Subcutaneous abdominal adipose tissue (tissue), 5 donors: Measurements from ENCODE around the gene TBCA.

Source experiments
- H3K27ac ChIP-seq: one replicate; pipeline ENCODE4 v1.7.0; 2013; ENCODE audit warnings: low read depth, mild to moderate bottlenecking, inconsistent platforms, low read length, moderate library complexity
- H3K27me3 ChIP-seq, 5 donors: one replicate each; pipeline ENCODE4 v1.7.0; 2013; ENCODE audit warnings: low read length in 5 of 5, inconsistent platforms in 1 of 5; ENCODE audit not compliant: control insufficient read depth in 5 of 5, insufficient read depth in 4 of 5
- H3K36me3 ChIP-seq, 5 donors: one replicate each; pipeline ENCODE4 v1.7.0; 2013; ENCODE audit warnings: low read length in 5 of 5; ENCODE audit not compliant: control insufficient read depth in 5 of 5, insufficient read depth in 5 of 5
- H3K4me1 ChIP-seq, 5 donors: one replicate each; pipeline ENCODE4 v1.7.0; 2013; ENCODE audit warnings: low read length in 5 of 5, mild to moderate bottlenecking in 3 of 5, moderate library complexity in 1 of 5; ENCODE audit not compliant: control insufficient read depth in 5 of 5, insufficient read depth in 5 of 5
- H3K4me3 ChIP-seq, 5 donors: one replicate each; pipeline ENCODE4 v1.7.0; 2013; ENCODE audit warnings: low read length in 5 of 5, low read depth in 1 of 5
- H3K9ac ChIP-seq, 5 donors: one replicate each; pipeline ENCODE4 v1.7.0; 2013; ENCODE audit warnings: low read length in 5 of 5, mild to moderate bottlenecking in 4 of 5, moderate library complexity in 3 of 5
- H3K9me3 ChIP-seq, 5 donors: one replicate each; pipeline ENCODE4 v1.7.0; 2013; ENCODE audit warnings: low read length in 5 of 5; ENCODE audit not compliant: control insufficient read depth in 5 of 5
- donor health status: healthy.
- donor health status: healthy.
- donor health status: healthy.
- donor health status: healthy.
- donor health status: healthy.

The TBCA gene

DNA sequence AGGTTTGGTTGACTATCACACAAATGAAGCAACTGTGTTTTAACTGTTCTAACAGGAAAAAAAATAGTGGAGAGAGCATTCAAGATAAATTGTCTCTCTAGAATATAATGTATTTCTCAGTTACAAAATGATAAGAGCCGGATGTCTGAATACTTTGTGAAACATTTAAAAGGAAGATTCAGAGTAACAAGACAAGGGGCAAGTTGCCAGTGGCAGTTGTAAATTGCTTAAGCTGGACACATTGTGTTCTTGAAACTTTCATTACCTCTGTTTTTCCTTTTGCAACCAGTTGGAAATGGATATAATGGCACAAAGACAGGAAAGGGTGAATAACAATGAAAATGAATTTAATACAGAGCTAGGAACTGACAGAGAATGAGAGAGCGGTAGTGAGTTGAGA lies 15.2 kb upstream of the TBCA start:
- Histone ChIP-seq H3K27ac (no peak overlapping the region), H3K4me3 (no peak overlapping the region), H3K9me3 (no peaks in the 10 kb centered on the region), H3K9ac (no peak overlapping the region), H3K4me1 (peaks cover 0 to 3% (median 0%) of the 10 kb centered on the region in 5 donors), H3K36me3 (no peaks in the 10 kb centered on the region), H3K27me3 (no peaks in the 10 kb centered on the region)

GRCh38 chr5:77785229-77785628 lies 9.1 kb upstream of the TBCA start:
- H3K27ac ChIP-seq = no peak overlapping the region
- H3K27me3 ChIP-seq = no peaks in the 10 kb centered on the region
- H3K4me3 ChIP-seq = no peak overlapping the region
- no peaks in the 10 kb centered on the region for H3K9me3 ChIP-seq
- no peaks in the 10 kb centered on the region for H3K36me3 ChIP-seq
- H3K9ac ChIP-seq = no peak overlapping the region
- H3K4me1 ChIP-seq = no peaks in the 10 kb centered on the region

GRCh38 chr5:77784735-77785134 lies 8.6 kb upstream of the TBCA start:
- H3K4me1 ChIP-seq = no peaks in the 10 kb centered on the region
- no peak overlapping the region for H3K4me3 ChIP-seq

DNA sequence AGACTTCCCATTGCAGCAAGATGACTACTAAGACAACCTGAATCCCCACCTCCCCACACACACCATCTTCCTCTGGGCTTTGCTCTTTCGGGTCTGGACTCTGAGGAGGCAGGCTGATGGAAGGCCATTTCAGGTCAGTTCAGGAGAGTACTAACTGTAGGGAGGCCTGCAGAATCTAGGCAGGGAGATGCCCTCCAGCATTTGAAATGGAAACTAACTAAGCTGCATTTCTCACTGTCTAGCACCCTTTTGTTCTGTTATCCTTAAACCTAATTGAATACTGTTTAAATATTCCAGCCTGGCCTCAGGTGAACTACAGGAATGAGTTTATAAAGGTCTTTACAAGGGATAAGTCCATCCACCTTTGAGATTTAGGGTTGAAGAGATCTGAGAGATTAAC lies 4.9 kb upstream of the TBCA start:
- H3K4me1 ChIP-seq = peaks cover 0 to 7% (median 6%) of the 10 kb centered on the region in 5 donors
- no peak overlapping the region for H3K4me3 ChIP-seq
- H3K27ac ChIP-seq = no peak overlapping the region
- H3K9ac ChIP-seq = no peak overlapping the region
- H3K27me3 ChIP-seq = no peaks in the 10 kb centered on the region
- no peaks in the 10 kb centered on the region for H3K9me3 ChIP-seq
- no peaks in the 10 kb centered on the region for H3K36me3 ChIP-seq

More at GRCh38 chr5:77784735-77785134, 8.6 kb upstream of the TBCA start:
- Histone ChIP-seq H3K9ac (no peak overlapping the region), H3K36me3 (no peaks in the 10 kb centered on the region), H3K9me3 (no peaks in the 10 kb centered on the region), H3K27ac (no peak overlapping the region), H3K27me3 (no peaks in the 10 kb centered on the region)

DNA sequence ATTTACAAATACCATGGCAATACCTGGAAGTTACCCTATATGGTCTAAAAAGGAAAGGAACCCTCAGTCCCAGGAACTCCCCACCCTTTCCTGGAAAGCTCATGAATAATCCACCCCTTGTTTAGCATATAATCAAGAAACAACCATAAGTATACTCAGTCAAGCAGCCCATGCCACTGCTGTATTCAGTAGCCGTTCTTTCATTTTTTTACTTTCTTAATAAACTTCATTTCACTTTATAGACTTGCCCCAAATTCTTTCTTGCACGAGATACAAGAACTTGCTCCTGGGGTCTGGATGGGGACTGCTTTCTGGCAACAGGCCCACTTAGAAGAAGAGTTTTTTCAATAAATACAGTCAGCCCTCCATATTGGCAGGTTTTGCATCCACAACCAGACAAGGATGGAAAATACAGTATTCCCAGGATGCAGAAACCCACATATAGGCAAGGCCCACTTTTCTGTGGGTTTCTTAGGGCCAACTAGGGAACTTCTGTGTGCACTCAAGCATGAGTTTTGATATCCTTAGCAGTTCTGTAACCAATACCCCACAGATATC lies 2.8 kb upstream of the TBCA start:
- Histone ChIP-seq H3K27me3 (no peaks in the 10 kb centered on the region), H3K36me3 (no peaks in the 10 kb centered on the region), H3K9me3 (no peaks in the 10 kb centered on the region), H3K4me3 (no peak overlapping the region), H3K27ac (no peak overlapping the region), H3K9ac (no peak overlapping the region), H3K4me1 (peaks cover 9 to 24% (median 22%) of the 10 kb centered on the region in 5 donors)

GRCh38 chr5:77778398-77778797 lies 2.3 kb upstream of the TBCA start:
- Histone ChIP-seq H3K9me3 (no peaks in the 10 kb centered on the region), H3K4me1 (peaks cover 9 to 29% (median 26%) of the 10 kb centered on the region in 5 donors), H3K4me3 (no peak overlapping the region)

GRCh38 chr5:77777911-77778310 lies 1.8 kb upstream of the TBCA start:
- Histone ChIP-seq H3K9me3 (no peaks in the 10 kb centered on the region), H3K36me3 (peaks cover 0 to 2% (median 0%) of the 10 kb centered on the region in 5 donors), H3K27me3 (no peaks in the 10 kb centered on the region), H3K27ac (no peak overlapping the region), H3K4me1 (peaks cover 9 to 34% (median 29%) of the 10 kb centered on the region in 5 donors), H3K4me3 (no peak overlapping the region), H3K9ac (no peak overlapping the region)

More at GRCh38 chr5:77778398-77778797, 2.3 kb upstream of the TBCA start:
- peaks cover 0 to 1% (median 0%) of the 10 kb centered on the region in 5 donors for H3K36me3 ChIP-seq
- H3K9ac ChIP-seq = no peak overlapping the region
- no peak overlapping the region for H3K27ac ChIP-seq
- no peaks in the 10 kb centered on the region for H3K27me3 ChIP-seq

GRCh38 chr5:77777281-77777892 lies 1.2 kb upstream of the TBCA start:
- H3K27ac ChIP-seq = no peak overlapping the region
- H3K4me1 ChIP-seq = peaks cover 9 to 39% (median 30%) of the 10 kb centered on the region in 5 donors
- no peak overlapping the region for H3K9ac ChIP-seq

GRCh38 chr5:77776554-77777206 lies 541 bp upstream of the TBCA start:
- H3K9me3 ChIP-seq = no peaks in the 10 kb centered on the region
- peaks cover 0 to 2% (median 0%) of the 10 kb centered on the region in 5 donors for H3K36me3 ChIP-seq
- peaks cover 9 to 39% (median 31%) of the 10 kb centered on the region in 5 donors for H3K4me1 ChIP-seq
- peak overlapping the region; percentile 72 to 93 (median 85) for H3K4me3 ChIP-seq
- H3K9ac ChIP-seq = peak overlapping the region; percentile 43 to 96 (median 93)
- H3K27ac ChIP-seq = peak overlapping the region; percentile 97
- H3K27me3 ChIP-seq = no peaks in the 10 kb centered on the region

More at GRCh38 chr5:77777281-77777892, 1.2 kb upstream of the TBCA start:
- no peak overlapping the region for H3K4me3 ChIP-seq
- peaks cover 0 to 2% (median 0%) of the 10 kb centered on the region in 5 donors for H3K36me3 ChIP-seq
- H3K9me3 ChIP-seq = no peaks in the 10 kb centered on the region
- no peaks in the 10 kb centered on the region for H3K27me3 ChIP-seq
